WTC11 (cell line): ENCODE results near the gene PDE6B. TPM values are rescaled to one million over a fixed set of nuclear protein-coding genes. Genes with fewer than 3 reads are reported as not detected.
"Not testable (repeated sequence)": the region's sequence is repeated elsewhere in the genome, so short reads cannot be mapped to it uniquely, and the experiment has no call there.

Experiments used
- ATAC-seq: fragments of 200-7000 bp; cut with Tn5 transposase; 2 replicates; pipeline ENCODE4 v1.10.0; 2021; ENCODE audit warnings: mild to moderate bottlenecking, moderate library complexity
- CTCF ChIA-PET: fragments of 300-600 bp; sonication (Branson Sonifier 250); formaldehyde crosslinking; loops from one replicate; lab custom pipeline; 2021; ENCODE audit warnings: antibody characterized with exemption; lab: Charles Lee
- POLR2A ChIA-PET: fragments of 350-600 bp; sonication (Branson Sonifier 250); formaldehyde crosslinking; loops from one replicate; lab custom pipeline; 2021; ENCODE audit warnings: antibody characterized with exemption; lab: Charles Lee
- DNase-seq: peaks from one replicate; pipeline ENCODE4 v3.0.0; 2021; ENCODE audit warnings: low spot score
- H3K27ac Mint-ChIP-seq: 2 replicates; pipeline ENCODE4 v1.8.0; 2021; ENCODE audit warnings: mixed read lengths
- H3K27me3 Mint-ChIP-seq: 2 replicates; pipeline ENCODE4 v1.8.0; 2021; ENCODE audit warnings: low read depth, mild to moderate bottlenecking, moderate library complexity, mixed read lengths
- H3K36me3 Mint-ChIP-seq: 2 replicates; pipeline ENCODE4 v1.8.0; 2021; ENCODE audit warnings: mixed read lengths
- H3K4me1 Mint-ChIP-seq: 2 replicates; pipeline ENCODE4 v1.8.0; 2022; ENCODE audit warnings: mixed read lengths
- H3K4me3 Mint-ChIP-seq: 2 replicates; pipeline ENCODE4 v1.8.0; 2021; ENCODE audit warnings: mild to moderate bottlenecking, moderate library complexity, mixed read lengths
- H3K9me3 Mint-ChIP-seq: 2 replicates; pipeline ENCODE4 v1.8.0; 2021; ENCODE audit warnings: mixed read lengths
- E2F1 ChIP-seq: sonication (generic); formaldehyde crosslinking; IDR thresholded peaks from 2 replicates; pipeline ENCODE4 v1.8.0; 2022; ENCODE audit warnings: mild to moderate bottlenecking, missing genetic modification reagents
- EMX1 ChIP-seq: fragments of 250-450 bp; sonication (Bioruptor Pico); IDR thresholded peaks from 2 replicates; pipeline ENCODE4 v1.8.0; 2021; ENCODE audit warnings: mild to moderate bottlenecking
- ERG ChIP-seq: fragments of 250-450 bp; sonication (Bioruptor Pico); IDR thresholded peaks from 2 replicates; pipeline ENCODE4 v1.8.0; 2021; ENCODE audit warnings: mild to moderate bottlenecking
- ESRRA ChIP-seq: sonication (generic); formaldehyde crosslinking; IDR thresholded peaks from 2 replicates; pipeline ENCODE4 v1.8.1; 2022; ENCODE audit warnings: mild to moderate bottlenecking, missing genetic modification reagents, borderline replicate concordance
- FOXP1 ChIP-seq: sonication (generic); formaldehyde crosslinking; IDR thresholded peaks from 2 replicates; pipeline ENCODE4 v1.8.0; 2022; ENCODE audit warnings: missing genetic modification reagents, mild to moderate bottlenecking, moderate library complexity, borderline replicate concordance
- HMGA2 ChIP-seq: fragments of 250-450 bp; sonication (Bioruptor Pico); IDR thresholded peaks from 2 replicates; pipeline ENCODE4 v1.4.0; 2021; ENCODE audit warnings: mild to moderate bottlenecking, moderate library complexity
- HMGXB4 ChIP-seq: sonication (generic); formaldehyde crosslinking; IDR thresholded peaks from 2 replicates; pipeline ENCODE4 v1.8.1; 2023; ENCODE audit warnings: mild to moderate bottlenecking, moderate library complexity, missing genetic modification reagents
- JUN ChIP-seq: sonication (generic); formaldehyde crosslinking; IDR thresholded peaks from 2 replicates; pipeline ENCODE4 v1.8.0; 2023; ENCODE audit warnings: mild to moderate bottlenecking, missing genetic modification reagents
- NFATC4 ChIP-seq: fragments of 250-450 bp; sonication (Bioruptor Pico); IDR thresholded peaks from 2 replicates; pipeline ENCODE4 v1.9.0; 2021; ENCODE audit warnings: mild to moderate bottlenecking
- SMAD4 ChIP-seq: sonication (generic); formaldehyde crosslinking; IDR thresholded peaks from 2 replicates; pipeline ENCODE4 v1.8.0; 2022; ENCODE audit warnings: mild to moderate bottlenecking, missing genetic modification reagents
- SOX15 ChIP-seq: fragments of 250-450 bp; sonication (Bioruptor Pico); IDR thresholded peaks from 2 replicates; pipeline ENCODE4 v1.9.0; 2021; ENCODE audit warnings: mild to moderate bottlenecking
- ZMAT4 ChIP-seq: fragments of 250-450 bp; sonication (Bioruptor Pico); IDR thresholded peaks from 2 replicates; pipeline ENCODE4 v1.9.0; 2021; ENCODE audit warnings: mild to moderate bottlenecking
- ZNF425 ChIP-seq: fragments of 250-450 bp; sonication (Bioruptor Pico); conservative IDR thresholded peaks from 2 replicates; pipeline ENCODE4 v1.9.0; 2021; ENCODE audit warnings: mild to moderate bottlenecking
- ZNF532 ChIP-seq: fragments of 250-450 bp; sonication (Bioruptor Pico); IDR thresholded peaks from 2 replicates; pipeline ENCODE4 v1.9.0; 2021; ENCODE audit warnings: mild to moderate bottlenecking, borderline replicate concordance
- total RNA-seq: library from RNA; stranded (reverse); gene quantifications from 3 replicates; pipeline ENCODE4 v1.2.3, GENCODE V29; 2021

Gene PDE6B
- total RNA-seq, 1 experiment from 2014 or later: 7.1 TPM

GRCh38 chr4:589219-589963 is 36.0 kb upstream of the PDE6B start:
- POLR2A ChIA-PET: no interaction called here
- TF ChIP-seq SMAD4 (CRISPR knock-in tag): no peak
- TF ChIP-seq FOXP1: no peak
- TF ChIP-seq ZNF532 (CRISPR knock-in tag): no peak
- no peak for TF ChIP-seq E2F1
- no peak for ATAC-seq
- Mint-ChIP-seq H3K9me3 (peaks cover 7% of the 10 kb centered on the region), H3K4me1 (no peaks in the 10 kb centered on the region), H3K36me3 (peaks cover under 1% of the 10 kb centered on the region), H3K27ac (no peak overlapping the region), H3K4me3 (no peak overlapping the region), H3K27me3 (peaks cover 15% of the 10 kb centered on the region)
- CTCF ChIA-PET: interaction anchor here (0.5 kb wide), 1 partner anchor 27 kb away, joined by 3 read pairs; no protein-coding TSS in a partner anchor
- DNase-seq: no peak

- H3K4me1 Mint-ChIP-seq: no peaks in the 10 kb centered on the region
- ChIA-PET CTCF (no interaction called here), POLR2A (no interaction called here)
- TF ChIP-seq ZNF425 (CRISPR knock-in tag) (no peak), NFATC4 (CRISPR knock-in tag) (no peak), HMGA2 (CRISPR knock-in tag) (no peak), EMX1 (CRISPR knock-in tag) (no peak), FOXP1 (no peak), ESRRA (CRISPR knock-in tag) (no peak), ERG (CRISPR knock-in tag) (no peak), JUN (no peak), HMGXB4 (CRISPR knock-in tag) (no peak), SOX15 (no peak), ZMAT4 (CRISPR knock-in tag) (no peak)
- H3K27ac Mint-ChIP-seq: no peak overlapping the region
- H3K4me3 Mint-ChIP-seq: no peak overlapping the region
- no peaks in the 10 kb centered on the region for H3K36me3 Mint-ChIP-seq
- H3K27me3 Mint-ChIP-seq: peaks cover 19% of the 10 kb centered on the region
- DNase-seq (no peak), ATAC-seq (no peak)
- H3K9me3 Mint-ChIP-seq: peaks cover 10% of the 10 kb centered on the region
Measured at GRCh38 chr4:590313-590841, 35.0 kb upstream of the PDE6B start.

- ATAC-seq, DNase-seq, H3K27ac Mint-ChIP-seq, CTCF ChIA-PET, POLR2A ChIA-PET, H3K36me3 Mint-ChIP-seq, H3K4me3 Mint-ChIP-seq, H3K4me1 Mint-ChIP-seq: not testable (repeated sequence)
- H3K9me3 Mint-ChIP-seq: peaks cover 10% of the 10 kb centered on the region
- peaks cover 24% of the 10 kb centered on the region for H3K27me3 Mint-ChIP-seq
Measured at GRCh38 chr4:592178-592577, 33.2 kb upstream of the PDE6B start.
